ENCODE measurements around the gene MGAT5. TPM values are rescaled to one million over a fixed set of nuclear protein-coding genes. Genes with fewer than 3 reads are reported as not detected.

The MGAT5 gene
- total and polyA plus RNA-seq, 7 experiments from 2014 or later: 5.3 to 48.0 (median 40.0) TPM

GRCh38 chr2:134245340-134245984 lies 8.4 kb upstream of the MGAT5 start:
- intact Hi-C loops (cut with micrococcal nuclease): loop anchor here (1.0 to 5.0 kb wide), 7 partner anchors 12 to 167 kb away; no protein-coding TSS in a partner anchor
- Mint-ChIP-seq H3K4me3 (peak overlapping the region; percentile 3 to 68 (median 48)), H3K36me3 (peaks cover 0 to 10% (median 1%) of the 10 kb centered on the region in 5 donors), H3K9me3 (no peaks in the 10 kb centered on the region), H3K4me1 (peaks cover 52 to 91% (median 74%) of the 10 kb centered on the region in 7 donors), H3K27ac (peak overlapping the region in 8 of 9 donors; percentile 4 to 82 (median 73)), H3K27me3 (no peaks in the 10 kb centered on the region)
- H3K9me3 ChIP-seq (ENCODE audit: control insufficient read depth in 2 of 3, low read length in 3 of 3): no peaks in the 10 kb centered on the region
- CTCF ChIA-PET: interaction anchor here (0.6 to 4.9 kb wide), 21 partner anchors 9 to 167 kb away, joined by 3 to 75 read pairs (median 5); partner anchors contain the start of gene MGAT5
- no peaks in the 10 kb centered on the region for H3K36me3 ChIP-seq (ENCODE audit: control insufficient read depth in 2 of 3, insufficient read depth in 3 of 3, low read length in 3 of 3)
- peaks cover 50 to 54% of the 10 kb centered on the region in 2 donors for H3K4me1 ChIP-seq (ENCODE audit: control insufficient read depth in 2 of 2, insufficient read depth in 2 of 2, low read length in 2 of 2)
- H3K27ac ChIP-seq (ENCODE audit: low read depth, low read length): no peak overlapping the region
- H3K27me3 ChIP-seq (ENCODE audit: control insufficient read depth in 2 of 2, insufficient read depth in 2 of 2, low read length in 2 of 2): no peaks in the 10 kb centered on the region
- peak; percentile 85 for ATAC-seq
- H3K4me3 ChIP-seq (ENCODE audit: low read length): no peak overlapping the region
- peak; percentile 47 to 71 (median 64) for DNase-seq
- POLR2A ChIA-PET: interaction anchor here (0.7 to 1.4 kb wide), 6 partner anchors 10 to 127 kb away, joined by 3 to 6 read pairs (median 4); no protein-coding TSS in a partner anchor

- no peaks in the 10 kb centered on the region for H3K27me3 Mint-ChIP-seq
- H3K36me3 Mint-ChIP-seq: peaks cover 0 to 10% (median 4%) of the 10 kb centered on the region in 5 donors
- Histone ChIP-seq H3K27me3 (ENCODE audit: control insufficient read depth in 2 of 2, insufficient read depth in 2 of 2, low read length in 2 of 2) (no peaks in the 10 kb centered on the region), H3K27ac (ENCODE audit: low read depth, low read length) (no peak overlapping the region), H3K4me3 (ENCODE audit: low read length) (no peak overlapping the region), H3K4me1 (ENCODE audit: control insufficient read depth in 2 of 2, insufficient read depth in 2 of 2, low read length in 2 of 2) (peaks cover 59 to 62% of the 10 kb centered on the region in 2 donors), H3K36me3 (ENCODE audit: control insufficient read depth in 2 of 3, insufficient read depth in 3 of 3, low read length in 3 of 3) (no peaks in the 10 kb centered on the region), H3K9me3 (ENCODE audit: control insufficient read depth in 2 of 3, low read length in 3 of 3) (no peaks in the 10 kb centered on the region)
- peak overlapping the region in 9 of 10 donors; percentile 21 to 69 (median 55) for H3K4me3 Mint-ChIP-seq
- DNase-seq (no peak), ATAC-seq (no peak)
- H3K27ac Mint-ChIP-seq: peak overlapping the region; percentile 0 to 82 (median 28)
- POLR2A ChIA-PET: interaction anchor here (0.7 to 1.4 kb wide), 5 partner anchors 40 to 128 kb away, joined by 3 to 6 read pairs (median 4); no protein-coding TSS in a partner anchor
- intact Hi-C loops (cut with micrococcal nuclease): loop anchor here (2.0 to 5.0 kb wide), 3 partner anchors 36 to 78 kb away; no protein-coding TSS in a partner anchor
- H3K9me3 Mint-ChIP-seq: no peaks in the 10 kb centered on the region
- H3K4me1 Mint-ChIP-seq: peaks cover 60 to 95% (median 82%) of the 10 kb centered on the region in 7 donors
- CTCF ChIA-PET: interaction anchor here (0.6 to 4.9 kb wide), 15 partner anchors 8 to 652 kb away, joined by 3 to 75 read pairs (median 7); no protein-coding TSS in a partner anchor
Measured at GRCh38 chr2:134246154-134246874, 7.6 kb upstream of the MGAT5 start.

GRCh38 chr2:134247679-134248078 lies 6.2 kb upstream of the MGAT5 start:
- H3K4me3 Mint-ChIP-seq: peak overlapping the region in 6 of 10 donors; percentile 2 to 68 (median 26)
- no peak overlapping the region for H3K4me3 ChIP-seq (ENCODE audit: low read length)
- H3K27ac Mint-ChIP-seq: peak overlapping the region in 3 of 9 donors; percentile 10 to 34 (median 14)
- ChIA-PET POLR2A (interaction anchor here (0.6 kb wide), 1 partner anchor 23 kb away, joined by 3 read pairs; no protein-coding TSS in a partner anchor), CTCF (no interaction called here)
- no peak for ATAC-seq
- H3K27me3 ChIP-seq (ENCODE audit: control insufficient read depth in 2 of 2, insufficient read depth in 2 of 2, low read length in 2 of 2): no peaks in the 10 kb centered on the region
- peaks cover 0 to 17% (median 8%) of the 10 kb centered on the region in 5 donors for H3K36me3 Mint-ChIP-seq
- H3K27ac ChIP-seq (ENCODE audit: low read depth, low read length): no peak overlapping the region
- no peak for DNase-seq
- no peaks in the 10 kb centered on the region for H3K27me3 Mint-ChIP-seq
- peaks cover 72 to 95% (median 88%) of the 10 kb centered on the region in 7 donors for H3K4me1 Mint-ChIP-seq
- no peaks in the 10 kb centered on the region for H3K36me3 ChIP-seq (ENCODE audit: control insufficient read depth in 2 of 3, insufficient read depth in 3 of 3, low read length in 3 of 3)
- H3K9me3 Mint-ChIP-seq: no peaks in the 10 kb centered on the region
- peaks cover 60 to 71% of the 10 kb centered on the region in 2 donors for H3K4me1 ChIP-seq (ENCODE audit: control insufficient read depth in 2 of 2, insufficient read depth in 2 of 2, low read length in 2 of 2)
- intact Hi-C loops (cut with micrococcal nuclease): loop anchor here (2.0 to 5.0 kb wide), 3 partner anchors 35 to 77 kb away; no protein-coding TSS in a partner anchor
- H3K9me3 ChIP-seq (ENCODE audit: control insufficient read depth in 2 of 3, low read length in 3 of 3): no peaks in the 10 kb centered on the region

GRCh38 chr2:134248913-134249312 lies 5.0 kb upstream of the MGAT5 start:
- H3K27me3 ChIP-seq (ENCODE audit: control insufficient read depth in 2 of 2, insufficient read depth in 2 of 2, low read length in 2 of 2): no peaks in the 10 kb centered on the region
- intact Hi-C loops (cut with micrococcal nuclease): loop anchor here in 1 of 2 donors (5.0 kb wide), 1 partner anchor 42 kb away; no protein-coding TSS in a partner anchor
- H3K27ac Mint-ChIP-seq: peak overlapping the region in 3 of 9 donors; percentile 1 to 61 (median 10)
- H3K4me3 Mint-ChIP-seq: peak overlapping the region in 1 of 10 donors; percentile 2
- H3K4me1 ChIP-seq (ENCODE audit: control insufficient read depth in 2 of 2, insufficient read depth in 2 of 2, low read length in 2 of 2): peaks cover 61 to 80% of the 10 kb centered on the region in 2 donors
- H3K4me1 Mint-ChIP-seq: peaks cover 70 to 97% (median 92%) of the 10 kb centered on the region in 7 donors
- H3K27ac ChIP-seq (ENCODE audit: low read depth, low read length): no peak overlapping the region
- no peaks in the 10 kb centered on the region for H3K36me3 ChIP-seq (ENCODE audit: control insufficient read depth in 2 of 3, insufficient read depth in 3 of 3, low read length in 3 of 3)
- H3K9me3 ChIP-seq (ENCODE audit: control insufficient read depth in 2 of 3, low read length in 3 of 3): no peaks in the 10 kb centered on the region
- ChIA-PET POLR2A (no interaction called here), CTCF (no interaction called here)
- peaks cover 0 to 25% (median 11%) of the 10 kb centered on the region in 5 donors for H3K36me3 Mint-ChIP-seq
- ATAC-seq (no peak), DNase-seq (no peak)
- H3K9me3 Mint-ChIP-seq: no peaks in the 10 kb centered on the region
- H3K27me3 Mint-ChIP-seq: no peaks in the 10 kb centered on the region
- no peak overlapping the region for H3K4me3 ChIP-seq (ENCODE audit: low read length)

- Mint-ChIP-seq H3K4me3 (peak overlapping the region in 7 of 10 donors; percentile 1 to 38 (median 15)), H3K36me3 (peaks cover 0 to 31% (median 19%) of the 10 kb centered on the region in 5 donors), H3K9me3 (no peaks in the 10 kb centered on the region), H3K4me1 (peaks cover 70 to 97% (median 92%) of the 10 kb centered on the region in 7 donors), H3K27me3 (no peaks in the 10 kb centered on the region), H3K27ac (peak overlapping the region in 2 of 9 donors; percentile 10 to 15)
- no peak for ATAC-seq
- Histone ChIP-seq H3K4me1 (ENCODE audit: control insufficient read depth in 2 of 2, insufficient read depth in 2 of 2, low read length in 2 of 2) (peaks cover 52 to 77% of the 10 kb centered on the region in 2 donors), H3K9me3 (ENCODE audit: control insufficient read depth in 2 of 3, low read length in 3 of 3) (no peaks in the 10 kb centered on the region), H3K27ac (ENCODE audit: low read depth, low read length) (no peak overlapping the region), H3K36me3 (ENCODE audit: control insufficient read depth in 2 of 3, insufficient read depth in 3 of 3, low read length in 3 of 3) (no peaks in the 10 kb centered on the region), H3K27me3 (ENCODE audit: control insufficient read depth in 2 of 2, insufficient read depth in 2 of 2, low read length in 2 of 2) (no peaks in the 10 kb centered on the region), H3K4me3 (ENCODE audit: low read length) (no peak overlapping the region)
- intact Hi-C loops (cut with micrococcal nuclease): loop anchor here in 1 of 2 donors (5.0 to 10.0 kb wide), 2 partner anchors 42 to 1495 kb away; partner anchors contain the start of gene UBXN4
- ChIA-PET POLR2A (no interaction called here), CTCF (no interaction called here)
- DNase-seq: no peak
Measured at GRCh38 chr2:134249755-134250154, 4.1 kb upstream of the MGAT5 start.

- peak overlapping the region in 1 of 9 donors; percentile 45 for H3K27ac Mint-ChIP-seq
Measured at GRCh38 chr2:134250840-134251461, 2.9 kb upstream of the MGAT5 start.

More at GRCh38 chr2:134250840-134251461, 2.9 kb upstream of the MGAT5 start:
- DNase-seq: no peak
- CTCF ChIA-PET: interaction anchor here (0.7 to 1.0 kb wide), 3 partner anchors 20 to 96 kb away, joined by 3 to 4 read pairs (median 3); no protein-coding TSS in a partner anchor
- peak; percentile 38 for ATAC-seq
- peaks cover 41 to 73% of the 10 kb centered on the region in 2 donors for H3K4me1 ChIP-seq (ENCODE audit: control insufficient read depth in 2 of 2, insufficient read depth in 2 of 2, low read length in 2 of 2)
- no peaks in the 10 kb centered on the region for H3K36me3 ChIP-seq (ENCODE audit: control insufficient read depth in 2 of 3, insufficient read depth in 3 of 3, low read length in 3 of 3)
- peaks cover 63 to 95% (median 93%) of the 10 kb centered on the region in 7 donors for H3K4me1 Mint-ChIP-seq
- POLR2A ChIA-PET: interaction anchor here (0.8 kb wide), 1 partner anchor 39 kb away, joined by 3 read pairs; no protein-coding TSS in a partner anchor
- H3K36me3 Mint-ChIP-seq: peaks cover 0 to 36% (median 22%) of the 10 kb centered on the region in 5 donors
- intact Hi-C loops (cut with micrococcal nuclease): loop anchor here in 1 of 2 donors (10.0 kb wide), 1 partner anchor 1494 kb away; the partner anchor contains the start of gene UBXN4
- H3K27ac ChIP-seq (ENCODE audit: low read depth, low read length): no peak overlapping the region
- no peaks in the 10 kb centered on the region for H3K27me3 Mint-ChIP-seq
- H3K9me3 Mint-ChIP-seq: no peaks in the 10 kb centered on the region
- no peaks in the 10 kb centered on the region for H3K27me3 ChIP-seq (ENCODE audit: control insufficient read depth in 2 of 2, insufficient read depth in 2 of 2, low read length in 2 of 2)
- H3K9me3 ChIP-seq (ENCODE audit: control insufficient read depth in 2 of 3, low read length in 3 of 3): no peaks in the 10 kb centered on the region
- peak overlapping the region in 2 of 10 donors; percentile 0 to 22 for H3K4me3 Mint-ChIP-seq
- H3K4me3 ChIP-seq (ENCODE audit: low read length): no peak overlapping the region

All from naive thymus-derived CD4-positive, alpha-beta T cell (primary cell).